HepG2 (cell line): Measurements from ENCODE around the gene TTC1. TPM values are rescaled to one million over a fixed set of nuclear protein-coding genes. Genes with fewer than 3 reads are reported as not detected.

Experiments
- ATAC-seq: fragments of 200-7000 bp; cut with Tn5 transposase; 3 replicates; pipeline ENCODE4 v1.9.1; 2020; ENCODE audit warnings: mild to moderate bottlenecking, moderate library complexity
- Bru-seq: library from RNA; stranded (reverse); fragments of 400-500 nt; gene quantifications from one replicate; lab custom pipeline; 2021; lab: Mats Ljungman, UMichigan
- BruChase-seq, 2 experiments: library from RNA; stranded (reverse); fragments of 400-500 nt; gene quantifications; one replicate each; lab custom pipeline; 2021; lab: Mats Ljungman, UMichigan
- BruUV-seq: library from RNA; stranded (reverse); fragments of 400-500 nt; replicated peaks from 2 replicates; lab custom pipeline; 2021; lab: Mats Ljungman, UMichigan
- CTCF ChIA-PET: fragments of 300-600 bp; formaldehyde crosslinking; extraction: SDS; loops from one replicate; lab custom pipeline; 2021; ENCODE audit warnings: low total read pairs, inconsistent platforms, low intra/inter-chr PET ratio; lab: Yijun Ruan, JAX
- POLR2A ChIA-PET: fragments of 350-600 bp; sonication (Branson Sonifier 250); formaldehyde crosslinking; loops from one replicate; lab custom pipeline; 2020; ENCODE audit warnings: antibody characterized with exemption, inconsistent platforms; lab: Yijun Ruan, JAX
- DNase-seq: peaks from one replicate; pipeline ENCODE4 v3.0.0-alpha.2; 2015; ENCODE audit warnings: low spot score
- FAIRE-seq: peaks from 3 replicates; lab custom pipeline; 2011; peaks lifted over from hg19 to GRCh38; lab: Jason Lieb, UNC
- H2AFZ ChIP-seq: one replicate; pipeline ENCODE4 v1.6.1; 2011; ENCODE audit warnings: low read length, inconsistent platforms
- H3K27ac ChIP-seq: fragments of 300-600 bp; 3 replicates; pipeline ENCODE4 v1.8.0; 2011; ENCODE audit warnings: mixed run types, mild to moderate bottlenecking, mixed read lengths, low read length, inconsistent platforms; ENCODE audit not compliant: insufficient read depth; ENCODE audit errors: extremely low read length
- H3K27me3 ChIP-seq, 2 experiments: fragments of 200-600 bp in 1 of 2; 2 replicates in 1 of 2; 3 replicates in 1 of 2; pipeline versions ENCODE4 v1.6.0 to v1.8.0; 2011; ENCODE audit warnings: low read length in 2 of 2, mild to moderate bottlenecking in 2 of 2, moderate library complexity in 2 of 2, inconsistent platforms in 1 of 2; ENCODE audit not compliant: insufficient read depth in 2 of 2, control insufficient read depth in 1 of 2
- H3K36me3 ChIP-seq, 2 experiments: fragments of 200-600 bp in 1 of 2; replicated peaks in 1 of 2; 2 replicates in 1 of 2; 3 replicates in 1 of 2; pipeline versions ENCODE4 v1.5.1 to v1.8.0; 2011; ENCODE audit warnings: low read length in 2 of 2, inconsistent platforms in 1 of 2; ENCODE audit not compliant: insufficient read depth in 2 of 2, control insufficient read depth in 1 of 2
- H3K4me1 ChIP-seq: 2 replicates; pipeline ENCODE4 v1.5.1; 2012; ENCODE audit warnings: low read length, inconsistent platforms; ENCODE audit not compliant: insufficient read depth
- H3K4me2 ChIP-seq: 2 replicates; pipeline ENCODE4 v1.6.0; 2011; ENCODE audit warnings: low read depth, low read length, inconsistent platforms
- H3K4me3 ChIP-seq, 3 experiments: fragments of 200-600 bp in 1 of 3; sonication (generic), shearing (Covaris generic) in 1 of 3; replicated peaks in 1 of 3; 2 replicates each; pipeline ENCODE4 v1.5.1; 2011 to 2016; ENCODE audit warnings: low read length in 3 of 3, inconsistent platforms in 2 of 3, low read depth in 2 of 3, mild to moderate bottlenecking in 2 of 3, control low read depth in 1 of 3, mixed read lengths in 1 of 3; ENCODE audit not compliant: insufficient read depth in 1 of 3
- H3K79me2 ChIP-seq: one replicate; pipeline ENCODE4 v1.6.1; 2011; ENCODE audit warnings: low read length, inconsistent platforms; ENCODE audit not compliant: insufficient read depth
- H3K9ac ChIP-seq: 2 replicates; pipeline ENCODE4 v1.6.0; 2011; ENCODE audit warnings: mild to moderate bottlenecking, low read depth, low read length, inconsistent platforms; ENCODE audit not compliant: insufficient read depth
- H3K9me3 ChIP-seq: 2 replicates; pipeline ENCODE4 v1.5.1; 2012; ENCODE audit warnings: mild to moderate bottlenecking, low read length
- H4K20me1 ChIP-seq: 2 replicates; pipeline ENCODE4 v1.6.0; 2011; ENCODE audit warnings: inconsistent platforms, mild to moderate bottlenecking, low read length, moderate library complexity; ENCODE audit not compliant: insufficient read depth
- POLR2A ChIP-seq, 2 experiments: IDR thresholded peaks; 2 replicates each; pipeline ENCODE4 v1.6.1; 2011; ENCODE audit warnings: low read depth in 2 of 2, low read length in 2 of 2, mild to moderate bottlenecking in 1 of 2, moderate library complexity in 1 of 2; ENCODE audit not compliant: insufficient read depth in 1 of 2
- SPEN ChIP-seq: sonication (generic); formaldehyde crosslinking; IDR thresholded peaks from 2 replicates; pipeline ENCODE4 v1.5.1; 2020; ENCODE audit warnings: low read depth, mild to moderate bottlenecking, missing genetic modification reagents
- SRSF9 ChIP-seq: fragments of 200-400 bp; formaldehyde crosslinking; IDR thresholded peaks from 2 replicates; pipeline ENCODE4 v1.6.1; 2018; ENCODE audit warnings: borderline replicate concordance, mild to moderate bottlenecking, low read depth, low read length; ENCODE audit not compliant: insufficient read depth, poor library complexity, severe bottlenecking
- WGBS: methylation state at CpG from one replicate; pipeline ENCODE4 v1.1.6; 2017; ENCODE audit warnings: low lambda C conversion rate; 5-methylcytosine and 5-hydroxymethylcytosine counted together
- in situ Hi-C: cut with HindIII; loops from 2 replicates; pipeline ENCODE4 v1.10.0; 2017; ENCODE audit warnings: low pct_unique_long_range_greater_than_20kb; ENCODE audit not compliant: extremely low pct_ligation_motif_present
- intact Hi-C: fragments of 100-400 bp; cut with micrococcal nuclease; formaldehyde crosslinking; loops from one replicate; pipeline ENCODE4 v1.10.0; 2022; ENCODE audit not compliant: unreplicated experiment
- long read RNA-seq, 2 experiments: library from RNA in 1 of 2; library from polyadenylated mRNA in 1 of 2; stranded (forward) in 1 of 2; unstranded in 1 of 2; transcript quantifications; one replicate each; pipeline ENCODE4 v2.0.0, GENCODE V29; 2019 to 2022
- polyA minus RNA-seq, 3 experiments: library from RNA; depleted of rRNA, polyadenylated mRNA; stranded (reverse); fragments of >200 nt; gene quantifications; 2 replicates each; pipeline ENCODE4 v1.2.3, GENCODE V29; 2011; ENCODE audit warnings: low replicate concordance in 1 of 3
- polyA plus RNA-seq, 8 experiments: library from polyadenylated mRNA; depleted of rRNA in 3 of 8; stranded (reverse) in 7 of 8; unstranded in 1 of 8; fragments of >200 nt; fragmentation: Illumina TruSeq in 4 of 8; extraction: Trizol in 4 of 8; gene quantifications; 2 replicates each; pipeline versions ENCODE4 v1.2.1 to v1.2.3, GENCODE V29; 2011 to 2016; ENCODE audit warnings: low read depth in 4 of 8, missing spikeins in 1 of 8, mixed read lengths in 1 of 8; ENCODE audit not compliant: insufficient read depth in 1 of 8
- total RNA-seq, 5 experiments: library from RNA; depleted of rRNA; stranded (reverse); fragments of >200 nt; fragmentation: Illumina TruSeq; extraction: Trizol; gene quantifications; 2 replicates each; pipeline ENCODE4 v1.2.3, GENCODE V29; 2016; ENCODE audit warnings: low read depth in 1 of 5
- TF ChIP-seq, protein P1 (sequence below): IDR thresholded peaks from 2 replicates; pipeline ENCODE4 v1.6.1; 2012; ENCODE audit warnings: inconsistent platforms
- TF ChIP-seq, protein P2 (sequence below), 2 experiments: fragments of 450-650 bp in 1 of 2; sonication (generic) in 1 of 2; formaldehyde crosslinking in 1 of 2; IDR thresholded peaks; 2 replicates each; pipeline versions ENCODE4 v1.6.1 to v1.8.0; 2016 to 2022; ENCODE audit warnings: antibody characterized with exemption in 1 of 2, mild to moderate bottlenecking in 1 of 2, missing genetic modification reagents in 1 of 2

TTC1 gene, protein sequence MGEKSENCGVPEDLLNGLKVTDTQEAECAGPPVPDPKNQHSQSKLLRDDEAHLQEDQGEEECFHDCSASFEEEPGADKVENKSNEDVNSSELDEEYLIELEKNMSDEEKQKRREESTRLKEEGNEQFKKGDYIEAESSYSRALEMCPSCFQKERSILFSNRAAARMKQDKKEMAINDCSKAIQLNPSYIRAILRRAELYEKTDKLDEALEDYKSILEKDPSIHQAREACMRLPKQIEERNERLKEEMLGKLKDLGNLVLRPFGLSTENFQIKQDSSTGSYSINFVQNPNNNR
- total RNA-seq (2016; rRNA removed; fragmentation: Illumina TruSeq; extraction: Trizol): 72.1 and 104 TPM in 2 replicates
- total RNA-seq (2016; cell fraction: cytosol; rRNA removed; fragmentation: Illumina TruSeq; extraction: Trizol; ENCODE audit: low read depth): 19.3 and 21.9 TPM in 2 replicates
- 69.2 and 107 TPM in 2 replicates for total RNA-seq (2016; cell fraction: insoluble cytoplasmic fraction; rRNA removed; fragmentation: Illumina TruSeq; extraction: Trizol)
- total RNA-seq (2016; cell fraction: membrane; rRNA removed; fragmentation: Illumina TruSeq; extraction: Trizol): 24.6 and 25.7 TPM in 2 replicates
- 28.3 and 31.8 TPM in 2 replicates for total RNA-seq (2016; cell fraction: nucleus; rRNA removed; fragmentation: Illumina TruSeq; extraction: Trizol)
- polyA plus RNA-seq (2011; rRNA removed): 15.2 and 16.1 TPM in 2 replicates
- 10.5 and 13.3 TPM in 2 replicates for polyA plus RNA-seq (2011; cell fraction: cytosol; rRNA removed)
- 6.2 and 8.3 TPM in 2 replicates for polyA plus RNA-seq (2011; cell fraction: nucleus; rRNA removed)
- 23.2 and 26.0 TPM in 2 replicates for polyA plus RNA-seq (2012)
- polyA plus RNA-seq (2016; cell fraction: cytosol; fragmentation: Illumina TruSeq; extraction: Trizol; ENCODE audit: low read depth): 10.3 TPM in 2 replicates
- 106 and 107 TPM in 2 replicates for polyA plus RNA-seq (2016; cell fraction: insoluble cytoplasmic fraction; fragmentation: Illumina TruSeq; extraction: Trizol; ENCODE audit: low read depth)
- 15.9 and 17.3 TPM in 2 replicates for polyA plus RNA-seq (2016; cell fraction: membrane; fragmentation: Illumina TruSeq; extraction: Trizol; ENCODE audit: low read depth)
- 37.7 and 41.1 TPM in 2 replicates for polyA plus RNA-seq (2016; cell fraction: nucleus; fragmentation: Illumina TruSeq; extraction: Trizol; ENCODE audit: insufficient read depth, low read depth)
- 16.7 and 45.6 TPM in 2 replicates for polyA minus RNA-seq (2011; rRNA and poly(A)+ RNA removed; ENCODE audit: low replicate concordance)
- 8.1 and 9.6 TPM in 2 replicates for polyA minus RNA-seq (2011; cell fraction: cytosol; rRNA and poly(A)+ RNA removed)
- 15.7 and 18.4 TPM in 2 replicates for polyA minus RNA-seq (2011; cell fraction: nucleus; rRNA and poly(A)+ RNA removed)
- percentile 78 among the genes with signal in this experiment for Bru-seq, nascent RNA
- percentile 70 among the genes with signal in this experiment for BruChase-seq, experiment 1, labeled RNA remaining after a 6-hour chase
- BruChase-seq, experiment 2, labeled RNA remaining after a 2-hour chase: percentile 70 among the genes with signal in this experiment
- long read RNA-seq, experiment 1, transcript TTC1-201 (8 exons, 1,467 nt): major isoform, 38 of 70 reads
- long read RNA-seq, experiment 1, partial matches to known transcripts: 28 of 70 reads
- long read RNA-seq, experiment 1, other reads (novel, unspliced or antisense): 3 of 70 reads
- long read RNA-seq, experiment 2, transcript TTC1-201 (8 exons, 1,467 nt): major isoform, 24 of 50 reads
- long read RNA-seq, experiment 2, partial matches to known transcripts: 16 of 50 reads
- long read RNA-seq, experiment 2, other reads (novel, unspliced or antisense): 9 of 50 reads

DNA sequence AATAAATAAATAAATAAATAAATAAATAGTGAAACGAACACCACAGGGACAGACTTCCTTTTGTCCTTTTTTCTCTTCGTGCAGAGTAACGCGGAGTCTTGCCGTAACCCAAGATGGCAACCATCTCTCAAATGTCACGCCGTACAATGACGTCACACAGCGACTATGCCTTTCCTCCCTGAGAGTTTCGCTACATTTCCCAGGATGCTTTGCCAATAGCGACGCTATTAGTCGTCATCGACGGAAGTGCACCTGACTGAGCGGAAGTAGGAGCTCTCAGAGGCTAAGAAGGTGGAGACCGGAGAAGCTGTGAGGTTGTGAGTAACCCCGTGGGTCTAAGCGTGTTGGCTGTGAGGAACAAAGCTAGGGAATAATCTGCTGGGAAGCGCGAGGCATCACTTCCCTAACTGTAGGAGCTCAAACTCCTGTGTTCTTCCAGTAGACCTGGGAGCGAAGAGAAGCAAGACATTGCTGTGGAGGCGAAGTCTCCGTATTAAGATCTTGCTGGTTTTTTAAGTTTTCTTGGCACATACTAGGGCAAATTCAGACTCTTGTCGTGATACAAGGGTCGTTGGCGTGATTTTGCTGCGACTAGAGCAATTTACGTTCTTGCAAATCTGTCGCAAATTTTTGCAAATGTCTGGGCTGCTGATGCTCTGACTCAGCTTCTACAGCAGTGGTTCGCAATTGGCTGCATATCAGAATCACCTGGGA lies at the start of gene TTC1:
TTC1 (plus strand) TSS at position 263 of the 714 bp plus-strand sequence. CDS start 1,390 bp downstream, outside the sequence.
- peak within 1 kb of the TSS; percentile 65 to 84 (median 81) for H3K4me3 ChIP-seq
- no peaks in the 10 kb centered on the region for H3K9me3 ChIP-seq
- intact Hi-C loops (loop anchor here (1.0 kb wide), 1 partner anchor 110 kb away; the partner anchor contains the start of gene PWWP2A), in situ Hi-C loops (no loop called here)
- H2AFZ ChIP-seq: peak within 1 kb of the TSS; percentile 9
- H4K20me1 ChIP-seq: no peaks in the 10 kb centered on the region
- ATAC-seq (peak; percentile 98), FAIRE-seq (peak; percentile 100), DNase-seq (peak; percentile 98)
- under 1% methylated on average over 28 of the region's 31 CpGs for WGBS
- CTCF ChIA-PET: no interaction called here
- POLR2A ChIA-PET: interaction anchor here (0.9 to 1.0 kb wide), 4 partner anchors 13 to 110 kb away, joined by 3 to 4 read pairs (median 4); partner anchors contain the start of gene PWWP2A
- peaks cover 23% of the 10 kb centered on the region for H3K79me2 ChIP-seq
- H3K27me3 ChIP-seq: no peaks in the 10 kb centered on the region; a peak in 1 of 5 replicates
- peak within 1 kb of the TSS; percentile 90 for H3K4me2 ChIP-seq
- peak within 1 kb of the TSS; percentile 70 for H3K27ac ChIP-seq
- H3K9ac ChIP-seq: peak within 1 kb of the TSS; percentile 88
- TSS peak; percentile 77 for BruUV-seq
- H3K36me3 ChIP-seq: peaks cover 0 to 6% of the 10 kb centered on the region in 2 experiments; a peak in 3 of 5 replicates
- H3K4me1 ChIP-seq: peaks cover 44% of the 10 kb centered on the region
- TF ChIP-seq SRSF9 (no peak), POLR2A (IDR thresholded peaks at IDR 0.05; ENCODE audit: insufficient read depth in 1 of 2, low read depth in 2 of 2, low read length in 2 of 2) (peak; percentile 94), SPEN (CRISPR knock-in tag) (peak; percentile 89)
- TF ChIP-seq, protein P1, sequence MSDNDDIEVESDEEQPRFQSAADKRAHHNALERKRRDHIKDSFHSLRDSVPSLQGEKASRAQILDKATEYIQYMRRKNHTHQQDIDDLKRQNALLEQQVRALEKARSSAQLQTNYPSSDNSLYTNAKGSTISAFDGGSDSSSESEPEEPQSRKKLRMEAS: peak; percentile 69
- TF ChIP-seq, protein P2, sequence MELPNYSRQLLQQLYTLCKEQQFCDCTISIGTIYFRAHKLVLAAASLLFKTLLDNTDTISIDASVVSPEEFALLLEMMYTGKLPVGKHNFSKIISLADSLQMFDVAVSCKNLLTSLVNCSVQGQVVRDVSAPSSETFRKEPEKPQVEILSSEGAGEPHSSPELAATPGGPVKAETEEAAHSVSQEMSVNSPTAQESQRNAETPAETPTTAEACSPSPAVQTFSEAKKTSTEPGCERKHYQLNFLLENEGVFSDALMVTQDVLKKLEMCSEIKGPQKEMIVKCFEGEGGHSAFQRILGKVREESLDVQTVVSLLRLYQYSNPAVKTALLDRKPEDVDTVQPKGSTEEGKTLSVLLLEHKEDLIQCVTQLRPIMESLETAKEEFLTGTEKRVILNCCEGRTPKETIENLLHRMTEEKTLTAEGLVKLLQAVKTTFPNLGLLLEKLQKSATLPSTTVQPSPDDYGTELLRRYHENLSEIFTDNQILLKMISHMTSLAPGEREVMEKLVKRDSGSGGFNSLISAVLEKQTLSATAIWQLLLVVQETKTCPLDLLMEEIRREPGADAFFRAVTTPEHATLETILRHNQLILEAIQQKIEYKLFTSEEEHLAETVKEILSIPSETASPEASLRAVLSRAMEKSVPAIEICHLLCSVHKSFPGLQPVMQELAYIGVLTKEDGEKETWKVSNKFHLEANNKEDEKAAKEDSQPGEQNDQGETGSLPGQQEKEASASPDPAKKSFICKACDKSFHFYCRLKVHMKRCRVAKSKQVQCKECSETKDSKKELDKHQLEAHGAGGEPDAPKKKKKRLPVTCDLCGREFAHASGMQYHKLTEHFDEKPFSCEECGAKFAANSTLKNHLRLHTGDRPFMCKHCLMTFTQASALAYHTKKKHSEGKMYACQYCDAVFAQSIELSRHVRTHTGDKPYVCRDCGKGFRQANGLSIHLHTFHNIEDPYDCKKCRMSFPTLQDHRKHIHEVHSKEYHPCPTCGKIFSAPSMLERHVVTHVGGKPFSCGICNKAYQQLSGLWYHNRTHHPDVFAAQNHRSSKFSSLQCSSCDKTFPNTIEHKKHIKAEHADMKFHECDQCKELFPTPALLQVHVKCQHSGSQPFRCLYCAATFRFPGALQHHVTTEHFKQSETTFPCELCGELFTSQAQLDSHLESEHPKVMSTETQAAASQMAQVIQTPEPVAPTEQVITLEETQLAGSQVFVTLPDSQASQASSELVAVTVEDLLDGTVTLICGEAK (IDR thresholded peaks at IDR 0.05): peak; percentile 62
- TF ChIP-seq, protein P2 (CRISPR knock-in tag; IDR thresholded peaks at IDR 0.05): no peak
